GM13976 (cell line): ENCODE results near the gene MTREX.

Experiments
- DNase-seq: peaks from one replicate; pipeline ENCODE4 v3.0.0; 2012; ENCODE audit warnings: low spot score
- CTCF ChIP-seq: IDR thresholded peaks from 2 replicates; pipeline ENCODE4 v1.5.1; 2012; ENCODE audit warnings: borderline replicate concordance, mild to moderate bottlenecking; ENCODE audit not compliant: insufficient read depth; ENCODE audit errors: extremely low read depth, missing control alignments, control extremely low read depth
- in situ Hi-C: fragments of 300-500 bp; cut with MboI; formaldehyde crosslinking; loops from one replicate; pipeline ENCODE4 v1.12.0; 2022; ENCODE audit warnings: low sequenced_read_pairs, mixed read lengths, inconsistent platforms; ENCODE audit not compliant: unreplicated experiment

Gene MTREX

GRCh38 chr5:55370291-55370925, 62.6 kb downstream of the MTREX start:
- in situ Hi-C loops = no loop called here
- DNase-seq = no peak
- TF ChIP-seq CTCF = no peak

- no peak for TF ChIP-seq CTCF
- DNase-seq = no peak
Observed at GRCh38 chr5:55371145-55371544, 63.4 kb downstream of the MTREX start.

GRCh38 chr5:55372130-55372925, 64.5 kb downstream of the MTREX start:
- in situ Hi-C loops = no loop called here
- TF ChIP-seq CTCF = no peak
- DNase-seq = no peak

More at GRCh38 chr5:55371145-55371544, 63.4 kb downstream of the MTREX start:
- in situ Hi-C loops = no loop called here

GRCh38 chr5:55377810-55378209, 70.0 kb downstream of the MTREX start:
- DNase-seq = no peak
- in situ Hi-C loops = no loop called here
- no peak for TF ChIP-seq CTCF

GRCh38 chr5:55383254-55383653, 75.5 kb downstream of the MTREX start:
- no peak for TF ChIP-seq CTCF
- in situ Hi-C loops = no loop called here
- no peak for DNase-seq

GRCh38 chr5:55384072-55384471, 76.3 kb downstream of the MTREX start:
- in situ Hi-C loops = no loop called here
- DNase-seq = no peak

More at GRCh38 chr5:55384072-55384471, 76.3 kb downstream of the MTREX start:
- TF ChIP-seq CTCF = no peak
